Astrocyte (in vitro differentiated cells and primary cell): ENCODE results near the gene FAF2.

ENCODE experiments used
- EZH2 ChIP-seq: IDR thresholded peaks from 2 replicates; pipeline ENCODE4 v1.6.1; 2012; ENCODE audit warnings: mild to moderate bottlenecking, low read length, inconsistent platforms; ENCODE audit not compliant: insufficient read depth
- TF ChIP-seq, protein P1 (sequence below): IDR thresholded peaks from 2 replicates; pipeline ENCODE4 v1.5.1; 2011; ENCODE audit warnings: low read depth, mild to moderate bottlenecking, inconsistent platforms, low read length, moderate library complexity; ENCODE audit not compliant: insufficient read depth

- TF ChIP-seq, protein P1, sequence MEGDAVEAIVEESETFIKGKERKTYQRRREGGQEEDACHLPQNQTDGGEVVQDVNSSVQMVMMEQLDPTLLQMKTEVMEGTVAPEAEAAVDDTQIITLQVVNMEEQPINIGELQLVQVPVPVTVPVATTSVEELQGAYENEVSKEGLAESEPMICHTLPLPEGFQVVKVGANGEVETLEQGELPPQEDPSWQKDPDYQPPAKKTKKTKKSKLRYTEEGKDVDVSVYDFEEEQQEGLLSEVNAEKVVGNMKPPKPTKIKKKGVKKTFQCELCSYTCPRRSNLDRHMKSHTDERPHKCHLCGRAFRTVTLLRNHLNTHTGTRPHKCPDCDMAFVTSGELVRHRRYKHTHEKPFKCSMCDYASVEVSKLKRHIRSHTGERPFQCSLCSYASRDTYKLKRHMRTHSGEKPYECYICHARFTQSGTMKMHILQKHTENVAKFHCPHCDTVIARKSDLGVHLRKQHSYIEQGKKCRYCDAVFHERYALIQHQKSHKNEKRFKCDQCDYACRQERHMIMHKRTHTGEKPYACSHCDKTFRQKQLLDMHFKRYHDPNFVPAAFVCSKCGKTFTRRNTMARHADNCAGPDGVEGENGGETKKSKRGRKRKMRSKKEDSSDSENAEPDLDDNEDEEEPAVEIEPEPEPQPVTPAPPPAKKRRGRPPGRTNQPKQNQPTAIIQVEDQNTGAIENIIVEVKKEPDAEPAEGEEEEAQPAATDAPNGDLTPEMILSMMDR, result no peak
- no peak for TF ChIP-seq EZH2
Measured at GRCh38 chr5:176529116-176529740, 81.0 kb downstream of the FAF2 start.
